ENCODE results near the gene CAPN2. TPM values are rescaled to one million over a fixed set of nuclear protein-coding genes. Genes with fewer than 3 reads are reported as not detected.

CAPN2 gene
- polyA plus RNA-seq, result 100 to 1,000 TPM in 1 of 2 donors, 10 to 100 TPM in 1; 89.8 to 159 TPM

GRCh38 chr1:223712194-223712849 is at the start of gene CAPN2:
CAPN2 (plus strand) TSS chr1:223712539; CDS start chr1:223712641, 102 bp downstream.
- no peaks in the 10 kb centered on the region for H3K9me3 ChIP-seq (ENCODE audit: control insufficient read depth in 2 of 2, insufficient read depth in 1 of 2, low read depth in 1 of 2, low read length in 1 of 2)
- peaks cover 4 to 15% of the 10 kb centered on the region in 2 donors for H3K4me1 ChIP-seq (ENCODE audit: control insufficient read depth in 2 of 2, insufficient read depth in 2 of 2, low read length in 1 of 2)
- no peaks in the 10 kb centered on the region for H3K27me3 ChIP-seq (ENCODE audit: control insufficient read depth in 1 of 2, insufficient read depth in 2 of 2, low read length in 2 of 2)
- H3K27ac ChIP-seq (ENCODE audit: low read depth in 2 of 2, low read length in 1 of 2), result peak within 1 kb of the TSS; percentile 92 to 98
- WGBS, 2 donors, result 0% methylated on average over 69 to 74 of the region's 74 CpGs
- H3K36me3 ChIP-seq (ENCODE audit: control insufficient read depth in 2 of 2, insufficient read depth in 2 of 2, low read length in 1 of 2), result peaks cover 0 to 5% of the 10 kb centered on the region in 2 donors
- peak within 1 kb of the TSS; percentile 78 to 93 for H3K4me3 ChIP-seq (ENCODE audit: low read depth in 1 of 2, low read length in 2 of 2)

DNA sequence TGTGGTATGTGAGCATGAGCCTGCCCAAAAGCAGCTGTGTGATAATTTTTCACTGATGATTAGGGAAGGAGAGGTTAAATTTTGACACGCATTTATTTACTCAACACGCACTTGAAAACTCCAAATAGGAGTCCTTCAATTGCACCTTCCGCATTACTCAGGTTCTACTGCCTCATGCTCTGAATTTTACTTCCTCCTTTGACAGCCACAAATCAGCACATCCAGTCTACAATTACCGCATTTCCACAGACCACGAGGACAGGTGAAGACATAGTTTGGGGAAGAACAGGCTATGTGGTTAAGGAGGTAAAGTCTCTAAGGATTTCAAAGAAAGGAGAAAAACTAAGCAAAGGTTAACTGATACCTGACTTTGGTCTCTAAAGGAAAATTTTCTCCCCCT is 49.4 kb upstream of the CAPN2 start:
- Histone ChIP-seq H3K4me1 (ENCODE audit: control insufficient read depth in 2 of 2, insufficient read depth in 2 of 2, low read length in 1 of 2) (peaks cover 0 to 5% of the 10 kb centered on the region in 2 donors), H3K36me3 (ENCODE audit: control insufficient read depth in 2 of 2, insufficient read depth in 2 of 2, low read length in 1 of 2) (no peaks in the 10 kb centered on the region), H3K27me3 (ENCODE audit: control insufficient read depth in 1 of 2, insufficient read depth in 2 of 2, low read length in 2 of 2) (no peaks in the 10 kb centered on the region), H3K27ac (ENCODE audit: low read depth in 2 of 2, low read length in 1 of 2) (no peak overlapping the region), H3K9me3 (ENCODE audit: control insufficient read depth in 2 of 2, insufficient read depth in 1 of 2, low read depth in 1 of 2, low read length in 1 of 2) (peaks cover 0 to 2% of the 10 kb centered on the region in 2 donors), H3K4me3 (ENCODE audit: low read depth in 1 of 2, low read length in 2 of 2) (no peak overlapping the region)
- 60 to 70% methylated on average over 5 of the region's 5 CpGs for WGBS, 2 donors

- Histone ChIP-seq H3K36me3 (ENCODE audit: control insufficient read depth in 2 of 2, insufficient read depth in 2 of 2, low read length in 1 of 2) (no peaks in the 10 kb centered on the region), H3K27ac (ENCODE audit: low read depth in 2 of 2, low read length in 1 of 2) (no peak overlapping the region), H3K4me3 (ENCODE audit: low read depth in 1 of 2, low read length in 2 of 2) (no peak overlapping the region), H3K9me3 (ENCODE audit: control insufficient read depth in 2 of 2, insufficient read depth in 1 of 2, low read depth in 1 of 2, low read length in 1 of 2) (peaks cover 0 to 2% of the 10 kb centered on the region in 2 donors), H3K27me3 (ENCODE audit: control insufficient read depth in 1 of 2, insufficient read depth in 2 of 2, low read length in 2 of 2) (no peaks in the 10 kb centered on the region), H3K4me1 (ENCODE audit: control insufficient read depth in 2 of 2, insufficient read depth in 2 of 2, low read length in 1 of 2) (peaks cover 0 to 8% of the 10 kb centered on the region in 2 donors)
- 74 to 79% methylated on average over 5 of the region's 5 CpGs for WGBS, 2 donors
Observed at GRCh38 chr1:223664106-223664505, 48.2 kb upstream of the CAPN2 start.

- Histone ChIP-seq H3K36me3 (ENCODE audit: control insufficient read depth in 2 of 2, insufficient read depth in 2 of 2, low read length in 1 of 2) (no peaks in the 10 kb centered on the region), H3K4me1 (ENCODE audit: control insufficient read depth in 2 of 2, insufficient read depth in 2 of 2, low read length in 1 of 2) (peaks cover 0 to 8% of the 10 kb centered on the region in 2 donors), H3K27me3 (ENCODE audit: control insufficient read depth in 1 of 2, insufficient read depth in 2 of 2, low read length in 2 of 2) (no peaks in the 10 kb centered on the region), H3K9me3 (ENCODE audit: control insufficient read depth in 2 of 2, insufficient read depth in 1 of 2, low read depth in 1 of 2, low read length in 1 of 2) (peaks cover 0 to 2% of the 10 kb centered on the region in 2 donors), H3K4me3 (ENCODE audit: low read depth in 1 of 2, low read length in 2 of 2) (no peak within 1 kb of the TSS), H3K27ac (ENCODE audit: low read depth in 2 of 2, low read length in 1 of 2) (peak within 1 kb of the TSS; percentile 57 to 74)
- WGBS, 2 donors, result 42 to 53% methylated on average over 6 of the region's 6 CpGs
Observed at GRCh38 chr1:223665592-223666312, 46.6 kb upstream of the CAPN2 start, which contains the start of gene CAPN8. CAPN8 (minus strand) TSS chr1:223665701; CDS start chr1:223665646, 55 bp downstream.

DNA sequence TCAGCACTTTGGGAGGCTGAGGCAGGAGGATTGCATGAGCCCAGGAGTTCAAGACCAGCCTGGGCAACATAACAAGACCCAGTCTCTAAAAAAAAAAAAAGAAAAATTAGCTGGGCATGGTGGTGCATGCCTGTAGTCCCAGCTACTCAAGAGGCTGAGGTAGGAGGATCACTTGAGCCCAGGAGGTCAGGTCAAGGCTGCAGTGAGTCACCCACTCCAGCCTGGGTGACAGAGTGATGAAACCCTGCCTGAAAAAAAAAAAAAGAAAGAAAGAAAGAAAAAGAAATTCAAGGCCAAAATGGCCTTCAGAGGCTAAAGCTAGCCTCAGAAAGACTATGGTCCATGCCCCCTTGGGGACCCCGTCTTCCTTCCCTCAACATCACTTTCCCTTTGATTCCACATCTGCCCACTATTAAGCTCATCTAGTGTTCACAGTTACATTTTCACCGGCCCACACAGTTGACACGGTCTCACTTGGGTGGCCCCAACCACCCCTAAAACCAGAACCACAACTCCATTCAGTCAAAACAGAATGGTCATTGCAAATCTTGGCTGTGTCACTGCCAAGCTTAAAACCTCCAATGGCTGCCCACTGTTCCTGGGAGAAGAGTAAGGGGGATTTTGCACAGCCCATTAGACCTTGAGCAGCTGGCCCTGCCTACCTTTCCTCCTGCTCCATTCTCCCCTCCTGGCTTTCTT is 44.7 kb upstream of the CAPN2 start:
- 84 to 91% methylated on average over 3 of the region's 3 CpGs for WGBS, 2 donors
- H3K9me3 ChIP-seq (ENCODE audit: control insufficient read depth in 2 of 2, insufficient read depth in 1 of 2, low read depth in 1 of 2, low read length in 1 of 2), result peaks cover 0 to 2% of the 10 kb centered on the region in 2 donors

DNA sequence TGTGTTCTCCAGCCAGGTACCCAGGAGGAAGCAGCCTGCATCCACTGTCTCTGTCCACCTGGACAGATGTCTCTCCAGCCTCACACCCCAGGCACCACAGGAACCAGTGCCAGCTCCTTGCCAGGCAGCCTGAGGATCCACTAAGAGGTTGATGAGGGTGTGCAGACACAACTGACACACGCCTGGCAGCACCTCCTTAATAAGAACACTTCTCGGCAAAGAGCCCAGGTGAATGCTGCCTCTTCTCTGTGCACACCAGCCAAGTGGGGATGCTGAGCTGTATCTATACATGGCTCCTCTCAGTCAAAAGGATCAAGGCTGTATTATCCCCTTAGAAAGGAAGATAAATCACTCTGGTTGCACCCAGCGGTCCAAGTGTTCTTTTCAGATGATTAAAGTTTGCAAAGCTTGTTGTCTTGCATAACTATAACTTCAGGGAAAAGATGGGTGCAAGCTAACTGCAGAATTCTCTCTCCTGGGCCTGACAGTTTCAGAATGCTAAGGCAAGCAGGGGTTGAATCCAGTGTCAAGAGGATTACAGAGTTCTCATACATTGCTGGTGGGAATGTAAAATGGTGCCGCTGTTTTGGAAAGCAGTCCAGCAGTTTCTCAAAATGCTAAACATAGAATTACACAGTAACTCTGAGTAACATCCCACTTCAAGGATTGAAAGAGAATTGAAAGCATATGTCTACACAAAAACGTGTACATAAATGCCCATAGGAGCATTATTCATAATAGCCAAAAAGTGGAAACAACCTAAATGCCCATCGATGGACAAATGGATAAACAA is 43.1 kb upstream of the CAPN2 start:
- Histone ChIP-seq H3K27me3 (ENCODE audit: control insufficient read depth in 1 of 2, insufficient read depth in 2 of 2, low read length in 2 of 2) (no peaks in the 10 kb centered on the region), H3K36me3 (ENCODE audit: control insufficient read depth in 2 of 2, insufficient read depth in 2 of 2, low read length in 1 of 2) (no peaks in the 10 kb centered on the region), H3K4me3 (ENCODE audit: low read depth in 1 of 2, low read length in 2 of 2) (no peak overlapping the region), H3K4me1 (ENCODE audit: control insufficient read depth in 2 of 2, insufficient read depth in 2 of 2, low read length in 1 of 2) (peaks cover 0 to 11% of the 10 kb centered on the region in 2 donors), H3K27ac (ENCODE audit: low read depth in 2 of 2, low read length in 1 of 2) (no peak overlapping the region), H3K9me3 (ENCODE audit: control insufficient read depth in 2 of 2, insufficient read depth in 1 of 2, low read depth in 1 of 2, low read length in 1 of 2) (peaks cover under 1 to 2% of the 10 kb centered on the region in 2 donors)
- WGBS, 2 donors, result 49 to 56% methylated on average over 6 of the region's 6 CpGs

More for the DNA sequence above, 44.7 kb upstream of the CAPN2 start:
- Histone ChIP-seq H3K27ac (ENCODE audit: low read depth in 2 of 2, low read length in 1 of 2) (no peak overlapping the region), H3K4me3 (ENCODE audit: low read depth in 1 of 2, low read length in 2 of 2) (no peak overlapping the region), H3K4me1 (ENCODE audit: control insufficient read depth in 2 of 2, insufficient read depth in 2 of 2, low read length in 1 of 2) (peaks cover 0 to 11% of the 10 kb centered on the region in 2 donors), H3K27me3 (ENCODE audit: control insufficient read depth in 1 of 2, insufficient read depth in 2 of 2, low read length in 2 of 2) (no peaks in the 10 kb centered on the region), H3K36me3 (ENCODE audit: control insufficient read depth in 2 of 2, insufficient read depth in 2 of 2, low read length in 1 of 2) (no peaks in the 10 kb centered on the region)

DNA sequence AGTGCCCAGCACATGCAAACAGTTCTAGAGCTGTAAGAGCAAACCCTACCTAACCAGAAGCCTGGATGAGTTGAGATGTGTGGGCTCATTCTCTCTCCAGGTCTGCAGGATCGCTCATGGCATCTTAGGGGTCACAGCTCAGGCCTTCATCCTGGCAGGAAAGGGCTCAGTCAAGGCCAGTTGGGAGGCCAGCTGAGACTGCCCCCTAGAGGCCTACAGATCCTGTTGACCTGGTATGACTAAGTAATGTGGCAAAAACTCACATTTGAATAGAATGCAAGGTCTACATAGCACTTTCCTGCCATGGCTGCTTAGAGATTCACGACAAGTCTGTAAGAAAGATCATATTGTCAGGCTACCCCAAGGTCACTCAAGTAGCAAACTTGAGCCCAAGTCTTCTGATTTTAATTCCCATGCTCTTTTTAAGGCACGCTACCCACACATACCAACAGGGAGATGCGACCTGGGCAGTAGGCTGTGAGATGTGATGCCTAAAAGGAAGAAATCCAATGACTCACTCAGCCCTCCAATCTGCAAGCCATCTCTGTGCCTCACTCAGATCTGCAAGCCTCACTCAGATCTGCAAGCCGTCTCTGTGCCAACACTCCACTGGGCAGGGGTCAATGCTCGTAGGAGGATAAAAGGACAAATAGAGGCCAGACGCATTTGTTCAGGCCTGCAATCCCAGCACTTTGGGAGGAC is 41.7 kb upstream of the CAPN2 start:
- Histone ChIP-seq H3K27me3 (ENCODE audit: control insufficient read depth in 1 of 2, insufficient read depth in 2 of 2, low read length in 2 of 2) (no peaks in the 10 kb centered on the region), H3K4me1 (ENCODE audit: control insufficient read depth in 2 of 2, insufficient read depth in 2 of 2, low read length in 1 of 2) (peaks cover 0 to 6% of the 10 kb centered on the region in 2 donors), H3K27ac (ENCODE audit: low read depth in 2 of 2, low read length in 1 of 2) (no peak overlapping the region), H3K9me3 (ENCODE audit: control insufficient read depth in 2 of 2, insufficient read depth in 1 of 2, low read depth in 1 of 2, low read length in 1 of 2) (peaks cover 3 to 4% of the 10 kb centered on the region in 2 donors), H3K4me3 (ENCODE audit: low read depth in 1 of 2, low read length in 2 of 2) (no peak overlapping the region), H3K36me3 (ENCODE audit: control insufficient read depth in 2 of 2, insufficient read depth in 2 of 2, low read length in 1 of 2) (no peaks in the 10 kb centered on the region)
- 63 to 65% methylated on average over 7 of the region's 7 CpGs for WGBS, 2 donors

- H3K27me3 ChIP-seq (ENCODE audit: control insufficient read depth in 1 of 2, insufficient read depth in 2 of 2, low read length in 2 of 2), result no peaks in the 10 kb centered on the region
- peaks cover 3 to 4% of the 10 kb centered on the region in 2 donors for H3K9me3 ChIP-seq (ENCODE audit: control insufficient read depth in 2 of 2, insufficient read depth in 1 of 2, low read depth in 1 of 2, low read length in 1 of 2)
- H3K4me3 ChIP-seq (ENCODE audit: low read depth in 1 of 2, low read length in 2 of 2), result no peak overlapping the region
- H3K27ac ChIP-seq (ENCODE audit: low read depth in 2 of 2, low read length in 1 of 2), result no peak overlapping the region
- no peaks in the 10 kb centered on the region for H3K36me3 ChIP-seq (ENCODE audit: control insufficient read depth in 2 of 2, insufficient read depth in 2 of 2, low read length in 1 of 2)
- peaks cover 0 to 3% of the 10 kb centered on the region in 2 donors for H3K4me1 ChIP-seq (ENCODE audit: control insufficient read depth in 2 of 2, insufficient read depth in 2 of 2, low read length in 1 of 2)
- WGBS, 2 donors, result 68 to 72% methylated on average over 5 of the region's 5 CpGs
Observed at GRCh38 chr1:223674119-223674890, 38.0 kb upstream of the CAPN2 start.
